Coronary artery (tissue), 2 donors: ENCODE results near the gene PRR23E.

Source experiments
- DNase-seq: peaks from one replicate; pipeline ENCODE4 v3.0.0-alpha.2; 2017; ENCODE audit warnings: low spot score
- H3K27ac ChIP-seq, 2 donors: fragments of 200-600 bp; sonication (generic); one replicate each; pipeline ENCODE4 v1.5.1; 2016 to 2019
- H3K4me3 ChIP-seq: fragments of 200-600 bp; sonication (generic); 2 replicates; pipeline ENCODE4 v1.5.1; 2016; ENCODE audit warnings: mild to moderate bottlenecking, moderate library complexity
- CTCF ChIP-seq: fragments of 200-600 bp; sonication (generic); IDR thresholded peaks from one replicate; pipeline ENCODE4 v1.5.1; 2019; ENCODE audit warnings: antibody characterized with exemption

PRR23E gene

GRCh38 chr3:127170814-127171213, 22.1 kb upstream of the PRR23E start:
- peak; percentile 53 for DNase-seq
- no peak overlapping the region for H3K27ac ChIP-seq
- no peak for TF ChIP-seq CTCF
- no peak overlapping the region for H3K4me3 ChIP-seq

GRCh38 chr3:127171320-127171719, 21.6 kb upstream of the PRR23E start:
- peak; percentile 50 for DNase-seq
- TF ChIP-seq CTCF: no peak
- Histone ChIP-seq H3K27ac (no peak overlapping the region), H3K4me3 (no peak overlapping the region)

GRCh38 chr3:127171721-127172120, 21.2 kb upstream of the PRR23E start:
- no peak for TF ChIP-seq CTCF
- DNase-seq: peak; percentile 61
- Histone ChIP-seq H3K27ac (no peak overlapping the region), H3K4me3 (no peak overlapping the region)

GRCh38 chr3:127172211-127172610, 20.7 kb upstream of the PRR23E start:
- DNase-seq: peak; percentile 53
- no peak overlapping the region for H3K4me3 ChIP-seq
- no peak overlapping the region for H3K27ac ChIP-seq
- no peak for TF ChIP-seq CTCF

- Histone ChIP-seq H3K4me3 (no peak overlapping the region), H3K27ac (no peak overlapping the region)
- DNase-seq: peak; percentile 62
- TF ChIP-seq CTCF: no peak
Observed at GRCh38 chr3:127172781-127173515, 20.0 kb upstream of the PRR23E start.

- no peak for DNase-seq
- no peak overlapping the region for H3K27ac ChIP-seq
- no peak for TF ChIP-seq CTCF
- H3K4me3 ChIP-seq: no peak overlapping the region
Observed at GRCh38 chr3:127173516-127174166, 19.3 kb upstream of the PRR23E start.

GRCh38 chr3:127174284-127174683, 18.6 kb upstream of the PRR23E start:
- TF ChIP-seq CTCF: no peak
- Histone ChIP-seq H3K4me3 (no peak overlapping the region), H3K27ac (no peak overlapping the region)
- peak; percentile 53 for DNase-seq
